Smooth muscle cell of the umbilical artery (primary cell): ENCODE results near the gene RABL6. TPM values are rescaled to one million over a fixed set of nuclear protein-coding genes. Genes with fewer than 3 reads are reported as not detected.

ENCODE experiments used
- total RNA-seq: library from RNA; depleted of rRNA; stranded (reverse); fragments of >200 nt; gene quantifications from 2 replicates; pipeline ENCODE4 v1.2.3, GENCODE V29; 2014

Gene RABL6
- total RNA-seq = 46.3 and 70.5 TPM in 2 replicates

DNA sequence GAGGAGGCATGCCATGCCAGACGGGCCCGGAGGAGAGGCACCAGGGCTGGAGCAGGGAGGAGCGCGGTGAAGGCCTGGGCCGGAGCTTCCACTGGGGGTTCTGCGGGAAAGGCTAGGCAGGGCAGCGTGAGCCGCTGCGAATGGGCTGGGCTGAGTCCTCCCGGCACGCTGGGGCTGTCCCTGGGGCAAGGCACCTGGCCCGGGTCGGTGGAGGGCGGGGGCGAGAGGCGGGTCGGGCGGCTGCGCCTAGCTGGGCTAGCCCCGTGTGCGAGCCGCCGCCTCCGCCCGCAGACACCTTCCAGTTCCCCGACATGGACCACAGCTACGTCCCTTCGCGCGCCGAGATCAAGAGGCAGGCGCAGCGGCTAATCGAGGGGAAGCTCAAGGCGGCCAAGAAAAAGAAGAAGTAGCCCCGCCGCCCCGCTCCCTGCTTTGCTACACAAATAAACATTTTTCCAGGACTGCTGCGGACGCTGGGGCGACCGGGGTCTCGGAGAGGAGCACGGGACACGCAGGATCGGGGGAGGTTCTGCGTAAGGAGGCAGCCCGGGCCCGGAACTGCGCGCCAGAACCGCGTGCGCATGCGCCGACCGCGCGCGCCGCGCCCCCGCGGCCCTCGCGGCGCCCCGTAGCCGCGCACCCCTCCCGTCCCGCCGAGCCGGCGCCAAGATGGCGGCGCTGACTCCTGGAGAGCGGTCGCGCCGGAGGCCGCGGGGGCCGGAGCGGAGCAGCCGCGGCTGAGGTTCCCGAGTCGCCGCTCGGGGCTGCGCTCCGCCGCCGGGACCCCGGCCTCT is at the start of gene RABL6:
RABL6 (plus strand) TSS at position 668 of the 794 bp plus-strand sequence. CDS start 249 bp downstream, outside the sequence.

GRCh38 chr9:136764301-136764891 is 43.4 kb upstream of the RABL6 start, which contains the start of gene LCN15:
Gene LCN15 (minus strand): TSS chr9:136764518. CDS start chr9:136764488, 30 bp downstream.

DNA sequence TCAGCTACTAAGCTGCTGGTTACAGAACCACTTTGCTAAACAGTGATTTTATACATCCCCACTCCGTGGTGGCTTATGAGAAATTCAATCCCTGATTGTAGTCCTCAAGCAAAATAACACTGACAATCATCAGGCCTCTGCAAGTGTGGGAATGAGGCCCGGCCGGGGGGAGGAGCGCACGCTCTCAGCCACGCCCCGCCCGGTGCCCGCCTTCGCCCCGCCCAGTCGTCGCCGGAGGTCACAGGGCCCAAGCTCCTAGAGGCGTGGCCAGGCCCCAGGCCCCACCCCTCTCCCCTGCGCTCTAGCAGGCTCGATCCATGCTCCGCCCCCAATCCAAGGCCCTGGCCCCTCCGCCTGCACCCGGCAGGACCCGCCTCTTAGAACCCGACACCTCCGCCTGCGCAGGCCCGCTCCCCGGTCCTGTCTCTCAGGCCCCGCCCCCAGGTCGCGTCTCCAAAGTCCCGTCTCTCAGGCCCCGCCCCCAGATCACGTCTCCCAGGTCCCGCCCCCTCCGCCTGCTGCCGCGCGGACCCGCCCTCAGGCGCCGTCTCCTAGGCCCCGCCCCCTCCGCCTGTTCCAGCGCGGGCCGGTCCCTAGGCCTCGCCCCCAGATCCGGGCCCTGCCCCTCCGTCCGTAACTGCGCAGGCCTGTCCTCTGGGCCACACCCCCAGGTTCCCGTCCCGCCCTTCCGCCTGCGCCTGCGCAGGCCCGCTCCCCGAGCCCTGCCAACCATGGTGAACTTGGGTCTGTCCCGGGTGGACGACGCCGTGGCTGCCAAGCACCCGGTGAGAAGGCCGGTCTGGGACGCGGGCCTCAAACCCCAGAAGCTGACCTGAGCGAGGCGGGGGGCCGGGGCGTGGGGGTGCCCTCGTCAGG is 16.9 kb upstream of the RABL6 start, which contains the start of gene TMEM141:
TMEM141 (plus strand) TSS at position 705 of the 876 bp plus-strand sequence; CDS start at position 732, 27 bp downstream.

GRCh38 chr9:136796238-136796774 is 11.4 kb upstream of the RABL6 start, which contains the start of gene CCDC183:
Gene CCDC183 (plus strand): TSS chr9:136796338. CDS start chr9:136796398, 60 bp downstream.

GRCh38 chr9:136842380-136842948 is 34.7 kb downstream of the RABL6 start, which contains the start of gene AJM1:
Gene AJM1 (plus strand): TSS chr9:136842478. CDS start chr9:136844415, 1,937 bp downstream.

DNA sequence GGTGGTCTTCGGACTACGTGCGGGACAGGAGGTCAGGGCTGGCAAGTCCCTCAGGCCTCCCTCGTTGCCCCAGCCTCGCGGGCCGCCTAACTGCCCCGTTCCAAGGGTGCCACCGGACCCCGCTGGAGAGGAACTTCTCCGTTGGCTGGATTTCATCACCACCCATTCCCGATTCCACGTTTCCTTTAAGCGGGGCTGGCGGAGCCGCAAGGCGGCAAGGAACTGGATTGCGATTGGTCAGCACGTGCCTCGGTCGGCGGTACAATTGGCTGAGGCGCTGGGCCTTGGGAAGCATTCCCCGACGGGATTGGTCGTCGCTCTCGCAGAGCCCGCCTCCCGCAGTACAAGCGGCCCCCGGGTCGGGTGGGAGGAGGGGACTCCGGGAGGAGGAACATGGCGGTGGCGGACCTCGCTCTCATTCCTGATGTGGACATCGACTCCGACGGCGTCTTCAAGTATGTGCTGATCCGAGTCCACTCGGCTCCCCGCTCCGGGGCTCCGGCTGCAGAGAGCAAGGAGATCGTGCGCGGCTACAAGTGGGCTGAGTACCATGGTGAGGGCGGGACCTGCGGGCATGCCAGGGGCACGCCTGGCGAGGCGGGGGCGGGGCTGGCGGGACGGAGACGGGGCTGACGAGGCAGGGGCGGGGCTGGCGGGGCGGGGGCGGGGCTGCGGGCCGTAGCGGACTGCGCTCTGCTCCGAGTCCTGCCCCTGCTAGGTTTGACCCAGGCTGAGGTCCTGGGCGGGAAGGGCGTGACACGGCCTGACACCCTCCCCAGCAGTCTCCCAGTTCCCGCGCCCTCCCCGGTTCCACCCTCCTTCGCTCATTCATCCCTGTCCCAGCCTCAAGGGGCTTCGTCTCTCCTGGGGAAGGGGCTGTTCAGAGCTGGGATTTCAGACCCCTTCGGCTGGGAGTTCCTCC is 41.6 kb downstream of the RABL6 start, which contains the start of gene PHPT1:
PHPT1 (plus strand) TSS at position 372 of the 922 bp plus-strand sequence; CDS start at position 394, 22 bp downstream.

GRCh38 chr9:136851941-136852663 is 44.4 kb downstream of the RABL6 start, which contains the start of gene MAMDC4:
Gene MAMDC4 (plus strand): TSS chr9:136852346. CDS start chr9:136852417, 71 bp downstream.

DNA sequence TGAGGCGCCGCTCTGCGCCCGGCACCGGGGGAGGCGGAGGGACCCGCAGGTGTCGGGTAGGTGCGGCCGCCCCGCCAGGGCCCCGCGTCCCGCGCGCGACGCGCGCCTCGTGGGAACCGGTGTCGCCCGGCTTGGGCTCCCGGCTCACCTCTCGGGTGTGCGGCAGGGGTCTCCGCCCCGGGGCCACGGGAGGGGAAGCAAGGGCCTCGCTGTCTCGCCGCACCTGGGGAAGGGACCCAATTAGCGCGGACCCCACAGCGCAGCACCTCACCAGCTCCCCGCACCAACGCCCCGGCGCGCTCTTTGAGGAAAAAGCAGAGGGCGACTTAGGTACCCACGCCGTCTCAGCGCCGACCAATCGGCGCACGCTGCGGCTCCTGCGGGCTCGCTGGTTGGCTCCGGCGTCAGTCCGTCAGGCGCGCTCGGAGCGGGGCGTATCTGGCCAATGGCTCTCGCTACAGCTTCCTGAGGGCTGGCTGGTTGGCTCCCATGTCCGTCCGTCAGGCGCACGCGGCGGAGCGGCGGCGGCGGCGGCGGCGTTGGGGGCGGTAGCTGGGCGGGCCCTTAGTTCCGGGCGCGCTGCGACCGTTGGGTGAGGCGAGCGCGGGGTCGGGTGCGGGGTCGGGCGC is 78.3 kb downstream of the RABL6 start, which contains the start of gene TRAF2:
TRAF2 (plus strand) TSS at position 567 of the 629 bp plus-strand sequence. CDS start 12,225 bp downstream, outside the sequence.

Other genes with a start within 250 kb of the RABL6 start
- 22.7 and 33.6 TPM in 2 replicates for gene EGFL7, start 145.0 kb upstream of the RABL6 start, total RNA-seq
- gene AGPAT2, start 120.5 kb upstream of the RABL6 start, total RNA-seq = 33.3 and 36.0 TPM in 2 replicates
- gene DIPK1B, start 95.4 kb upstream of the RABL6 start, total RNA-seq = 0.30 and 0.51 TPM in 2 replicates
- gene LCN10, start 65.0 kb upstream of the RABL6 start, total RNA-seq = not detected in 2 replicates
- not detected in 2 replicates for gene LCN6, start 59.4 kb upstream of the RABL6 start, total RNA-seq
- gene LCN8, start 49.7 kb upstream of the RABL6 start, total RNA-seq = not detected in 2 replicates
- not detected in 2 replicates for gene LCN15, start 43.4 kb upstream of the RABL6 start, total RNA-seq
- 39.2 and 72.2 TPM in 2 replicates for gene TMEM141, start 16.6 kb upstream of the RABL6 start, total RNA-seq
- 0.30 and 0.32 TPM in 2 replicates for gene CCDC183, start 11.6 kb upstream of the RABL6 start, total RNA-seq
- 2.1 and 2.4 TPM in 2 replicates for gene AJM1, start 34.5 kb downstream of the RABL6 start, total RNA-seq
- 65.8 and 98.9 TPM in 2 replicates for gene PHPT1, start 41.5 kb downstream of the RABL6 start, total RNA-seq
- gene MAMDC4, start 44.4 kb downstream of the RABL6 start, total RNA-seq = 2.7 and 4.0 TPM in 2 replicates
- 209 and 275 TPM in 2 replicates for gene EDF1, start 58.4 kb downstream of the RABL6 start, total RNA-seq
- gene TRAF2, start 78.6 kb downstream of the RABL6 start, total RNA-seq = 5.6 and 16.0 TPM in 2 replicates
- gene FBXW5, start 136.8 kb downstream of the RABL6 start, total RNA-seq = 142 and 159 TPM in 2 replicates
- gene C8G, start 137.3 kb downstream of the RABL6 start, total RNA-seq = 0.59 TPM in 1 of 2 replicates, not detected in the other
- 0.30 and 0.51 TPM in 2 replicates for gene LCN12, start 144.3 kb downstream of the RABL6 start, total RNA-seq
- 8.3 and 21.4 TPM in 2 replicates for gene PTGDS, start 169.6 kb downstream of the RABL6 start, total RNA-seq
- 0.88 and 1.5 TPM in 2 replicates for gene LCNL1, start 175.0 kb downstream of the RABL6 start, total RNA-seq
- gene PAXX, start 184.5 kb downstream of the RABL6 start, total RNA-seq = 13.5 and 17.8 TPM in 2 replicates
- gene CLIC3, start 188.6 kb downstream of the RABL6 start, total RNA-seq = 2.5 and 3.3 TPM in 2 replicates
- gene ABCA2, start 220.3 kb downstream of the RABL6 start, total RNA-seq = 46.0 and 68.3 TPM in 2 replicates
- under 0.01 TPM in 1 of 2 replicates, not detected in the other for gene FUT7, start 224.1 kb downstream of the RABL6 start, total RNA-seq
- 27.3 and 49.4 TPM in 2 replicates for gene NPDC1, start 238.2 kb downstream of the RABL6 start, total RNA-seq
- not detected in 2 replicates for gene ENTPD2, start 246.1 kb downstream of the RABL6 start, total RNA-seq